Hepatocyte (in vitro differentiated cells): ENCODE measurements around the gene CRIP3. TPM values are rescaled to one million over a fixed set of nuclear protein-coding genes. Genes with fewer than 3 reads are reported as not detected.

ENCODE experiments used
- DNase-seq: peaks from one replicate; pipeline ENCODE4 v3.0.0-alpha.2; 2016; ENCODE audit warnings: low spot score
- H2AFZ ChIP-seq: fragments of 200-600 bp; sonication (generic); 2 replicates; pipeline ENCODE4 v1.6.0; 2016; ENCODE audit warnings: antibody characterized with exemption, mild to moderate bottlenecking
- H3K27ac ChIP-seq: fragments of 200-600 bp; sonication (generic); 2 replicates; pipeline ENCODE4 v1.5.1; 2016; ENCODE audit warnings: mild to moderate bottlenecking
- H3K27me3 ChIP-seq: fragments of 200-600 bp; sonication (generic); 2 replicates; pipeline ENCODE4 v1.6.1; 2016
- H3K36me3 ChIP-seq: fragments of 200-600 bp; sonication (generic); replicated peaks from 2 replicates; pipeline ENCODE4 v1.5.1; 2016; ENCODE audit warnings: low read depth; ENCODE audit not compliant: insufficient read depth
- H3K4me1 ChIP-seq: fragments of 200-600 bp; sonication (generic); 2 replicates; pipeline ENCODE4 v1.5.1; 2016; ENCODE audit warnings: mild to moderate bottlenecking, moderate library complexity; ENCODE audit not compliant: insufficient read depth
- H3K4me2 ChIP-seq: fragments of 200-600 bp; sonication (generic); 2 replicates; pipeline ENCODE4 v1.6.0; 2016
- H3K4me3 ChIP-seq: fragments of 200-600 bp; sonication (generic); 2 replicates; pipeline ENCODE4 v1.5.1; 2016; ENCODE audit warnings: mild to moderate bottlenecking
- H3K79me2 ChIP-seq: fragments of 200-600 bp; sonication (generic); 2 replicates; pipeline ENCODE4 v1.6.0; 2017; ENCODE audit warnings: mild to moderate bottlenecking
- H3K9me2 ChIP-seq: fragments of 200-600 bp; sonication (generic); replicated peaks from 2 replicates; pipeline ENCODE4 v1.6.0; 2017; ENCODE audit warnings: mild to moderate bottlenecking; ENCODE audit not compliant: insufficient read depth
- H3K9me3 ChIP-seq: fragments of 200-600 bp; sonication (generic); 2 replicates; pipeline ENCODE4 v1.5.1; 2016; ENCODE audit warnings: low read depth, mild to moderate bottlenecking
- H4K20me1 ChIP-seq: fragments of 200-600 bp; sonication (generic); 2 replicates; pipeline ENCODE4 v1.6.0; 2016; ENCODE audit warnings: mild to moderate bottlenecking; ENCODE audit not compliant: insufficient read depth, poor library complexity, severe bottlenecking
- EZH2 ChIP-seq: fragments of 200-600 bp; sonication (generic); IDR thresholded peaks from 2 replicates; pipeline ENCODE4 v1.6.1; 2016; ENCODE audit warnings: antibody characterized with exemption, mild to moderate bottlenecking, borderline replicate concordance
- EZH2phosphoT487 ChIP-seq: fragments of 200-600 bp; sonication (generic); IDR thresholded peaks from one replicate; pipeline ENCODE4 v1.6.1; 2018; ENCODE audit warnings: antibody characterized with exemption, mild to moderate bottlenecking, low read depth, moderate library complexity; ENCODE audit not compliant: unreplicated experiment, severe bottlenecking
- WGBS: methylation state at CpG from one replicate; pipeline ENCODE4 v1.1.6; 2016; ENCODE audit warnings: low lambda C conversion rate; ENCODE audit errors: missing lambda C conversion rate; 5-methylcytosine and 5-hydroxymethylcytosine counted together
- polyA plus RNA-seq: library from polyadenylated mRNA; unstranded; fragments of >200 nt; fragmentation: Nextera tagmentation; extraction: Ambion mirVana; gene quantifications from 2 replicates; pipeline ENCODE4 v1.2.1, GENCODE V29; 2016
- total RNA-seq: library from RNA; depleted of rRNA; stranded (reverse); fragments of >200 nt; gene quantifications from 2 replicates; pipeline ENCODE4 v1.2.3, GENCODE V29; 2014
- TF ChIP-seq, protein P1 (sequence below): fragments of 200-600 bp; sonication (generic); IDR thresholded peaks from 2 replicates; pipeline ENCODE4 v1.5.1; 2016; ENCODE audit warnings: antibody characterized with exemption, mild to moderate bottlenecking; ENCODE audit not compliant: poor library complexity

Gene CRIP3
- total and polyA plus RNA-seq, 2 experiments from 2014 or later = 0.80 to 1.5 TPM

DNA sequence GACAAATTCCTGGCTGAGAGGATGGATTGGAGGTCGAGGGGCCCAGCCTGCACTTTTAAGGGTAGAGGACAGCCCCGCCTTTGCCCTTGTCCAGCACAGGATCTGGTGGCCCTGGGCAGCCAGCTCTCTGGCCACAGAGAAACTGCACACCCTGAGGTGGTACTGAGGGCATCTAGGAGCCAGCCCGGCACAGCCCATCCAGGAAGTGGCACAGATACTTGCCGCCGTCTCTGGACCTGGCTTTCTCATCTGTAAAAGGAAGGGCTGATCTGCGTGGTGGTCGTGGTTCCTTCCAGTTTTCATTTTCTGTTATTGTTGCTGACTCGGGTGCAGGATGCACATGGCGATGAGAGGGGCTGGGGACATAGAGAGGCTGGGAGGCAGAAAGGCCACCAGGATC is 26.6 kb downstream of the CRIP3 start:
- no peak for TF ChIP-seq EZH2phosphoT487
- TF ChIP-seq, protein P1, sequence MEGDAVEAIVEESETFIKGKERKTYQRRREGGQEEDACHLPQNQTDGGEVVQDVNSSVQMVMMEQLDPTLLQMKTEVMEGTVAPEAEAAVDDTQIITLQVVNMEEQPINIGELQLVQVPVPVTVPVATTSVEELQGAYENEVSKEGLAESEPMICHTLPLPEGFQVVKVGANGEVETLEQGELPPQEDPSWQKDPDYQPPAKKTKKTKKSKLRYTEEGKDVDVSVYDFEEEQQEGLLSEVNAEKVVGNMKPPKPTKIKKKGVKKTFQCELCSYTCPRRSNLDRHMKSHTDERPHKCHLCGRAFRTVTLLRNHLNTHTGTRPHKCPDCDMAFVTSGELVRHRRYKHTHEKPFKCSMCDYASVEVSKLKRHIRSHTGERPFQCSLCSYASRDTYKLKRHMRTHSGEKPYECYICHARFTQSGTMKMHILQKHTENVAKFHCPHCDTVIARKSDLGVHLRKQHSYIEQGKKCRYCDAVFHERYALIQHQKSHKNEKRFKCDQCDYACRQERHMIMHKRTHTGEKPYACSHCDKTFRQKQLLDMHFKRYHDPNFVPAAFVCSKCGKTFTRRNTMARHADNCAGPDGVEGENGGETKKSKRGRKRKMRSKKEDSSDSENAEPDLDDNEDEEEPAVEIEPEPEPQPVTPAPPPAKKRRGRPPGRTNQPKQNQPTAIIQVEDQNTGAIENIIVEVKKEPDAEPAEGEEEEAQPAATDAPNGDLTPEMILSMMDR = no peak
- TF ChIP-seq EZH2 = no peak
- WGBS = 88% methylated on average over 9 of the region's 9 CpGs
- H3K36me3 ChIP-seq = no peaks in the 10 kb centered on the region
- no peaks in the 10 kb centered on the region for H3K9me3 ChIP-seq
- H3K9me2 ChIP-seq = no peaks in the 10 kb centered on the region
- no peak overlapping the region for H3K4me3 ChIP-seq
- H3K4me1 ChIP-seq = peaks cover 13% of the 10 kb centered on the region
- no peak overlapping the region for H3K27ac ChIP-seq
- DNase-seq = no peak
- H3K27me3 ChIP-seq = peaks cover 15% of the 10 kb centered on the region
- H3K4me2 ChIP-seq = no peak overlapping the region
- H2AFZ ChIP-seq = no peak overlapping the region
- H3K79me2 ChIP-seq = no peaks in the 10 kb centered on the region
- H4K20me1 ChIP-seq = no peaks in the 10 kb centered on the region

DNA sequence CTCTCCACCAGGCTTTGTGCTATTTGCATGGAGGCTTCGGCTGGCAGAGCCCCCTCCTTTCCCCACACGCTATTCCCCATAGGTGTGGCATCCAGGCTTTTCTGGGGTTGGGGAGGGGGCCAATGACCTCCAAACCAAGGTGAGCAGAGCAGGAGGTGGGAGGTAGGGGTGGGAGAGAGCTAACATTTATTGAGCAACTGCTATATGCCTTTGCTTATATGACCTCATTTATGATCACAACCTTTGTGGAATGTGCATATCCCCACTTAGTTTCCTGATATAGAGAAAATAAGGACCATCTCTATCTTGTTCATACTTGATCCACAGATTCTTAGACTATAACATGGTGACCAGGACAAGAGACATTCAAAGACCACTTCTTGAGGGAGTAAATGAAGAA is 28.4 kb downstream of the CRIP3 start:
- Histone ChIP-seq H3K9me3 (no peaks in the 10 kb centered on the region), H3K4me3 (no peak overlapping the region), H3K79me2 (no peaks in the 10 kb centered on the region), H2AFZ (no peak overlapping the region), H3K27me3 (peaks cover 8% of the 10 kb centered on the region), H3K27ac (no peak overlapping the region), H4K20me1 (no peaks in the 10 kb centered on the region), H3K36me3 (no peaks in the 10 kb centered on the region), H3K4me2 (no peak overlapping the region), H3K4me1 (peaks cover 31% of the 10 kb centered on the region), H3K9me2 (no peaks in the 10 kb centered on the region)
- 76% methylated on average over 2 of the region's 2 CpGs for WGBS
- TF ChIP-seq, protein P1 = no peak
- no peak for TF ChIP-seq EZH2
- no peak for DNase-seq

DNA sequence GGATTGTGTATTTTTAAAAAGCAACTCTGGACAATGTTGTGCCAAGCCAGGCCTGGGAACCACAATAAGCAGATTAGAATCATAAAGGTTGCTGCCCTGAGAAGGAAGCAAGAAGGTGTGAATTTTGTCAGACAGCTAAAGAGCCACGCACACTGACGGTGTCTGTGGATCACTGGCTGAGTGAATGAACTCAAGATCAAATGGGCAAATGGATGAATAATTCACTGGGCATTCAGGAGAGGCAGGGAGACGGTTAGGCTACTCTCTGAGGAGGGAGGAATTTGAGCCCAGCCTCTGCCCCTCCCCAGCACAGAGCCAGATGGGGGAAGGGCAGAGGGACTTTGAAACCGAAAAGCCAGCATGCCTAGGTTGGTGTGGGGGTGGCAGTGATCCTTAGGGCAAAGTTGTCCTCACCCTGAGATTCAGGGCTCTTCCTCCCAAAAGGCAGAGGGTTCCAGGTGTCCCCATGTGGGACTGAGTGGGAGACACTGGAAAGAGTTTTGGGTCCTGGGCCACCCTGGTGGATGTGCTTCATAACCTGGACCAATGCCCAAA is 30.0 kb downstream of the CRIP3 start:
- no peak for DNase-seq
- peak overlapping the region; percentile 62 for H3K27ac ChIP-seq

More for the DNA sequence above, 30.0 kb downstream of the CRIP3 start:
- no peaks in the 10 kb centered on the region for H3K36me3 ChIP-seq
- peaks cover 40% of the 10 kb centered on the region for H3K4me1 ChIP-seq
- no peaks in the 10 kb centered on the region for H3K9me3 ChIP-seq
- no peaks in the 10 kb centered on the region for H3K79me2 ChIP-seq
- no peaks in the 10 kb centered on the region for H4K20me1 ChIP-seq
- H3K27me3 ChIP-seq = no peaks in the 10 kb centered on the region
- H3K4me2 ChIP-seq = no peak overlapping the region
- H3K4me3 ChIP-seq = no peak overlapping the region
- H2AFZ ChIP-seq = no peak overlapping the region
- TF ChIP-seq, protein P1 = no peak
- TF ChIP-seq EZH2 (no peak), EZH2phosphoT487 (no peak)
- 64% methylated on average over 4 of the region's 4 CpGs for WGBS
- no peaks in the 10 kb centered on the region for H3K9me2 ChIP-seq
